ENCODE measurements around the gene ZKSCAN1.

Gene ZKSCAN1

GRCh38 chr7:100089458-100090196 lies 74.2 kb downstream of the ZKSCAN1 start:
- in situ Hi-C loops (cut with HindIII; ENCODE audit: low sequenced_read_pairs) = no loop called here
- no peak for DNase-seq (ENCODE audit: low read depth)

GRCh38 chr7:100090527-100091410 lies 75.4 kb downstream of the ZKSCAN1 start:
- TF ChIP-seq CTCF (IDR thresholded peaks at IDR 0.05; ENCODE audit: low read depth, low read length, missing control alignments) = no peak

More at GRCh38 chr7:100089458-100090196, 74.2 kb downstream of the ZKSCAN1 start:
- TF ChIP-seq CTCF (IDR thresholded peaks at IDR 0.05; ENCODE audit: low read depth, low read length, missing control alignments) = no peak
- peak overlapping the region; percentile 89 for H3K4me3 ChIP-seq (ENCODE audit: low read depth, low read length)

More at GRCh38 chr7:100090527-100091410, 75.4 kb downstream of the ZKSCAN1 start:
- H3K4me3 ChIP-seq (ENCODE audit: low read depth, low read length) = no peak overlapping the region
- in situ Hi-C loops (cut with HindIII; ENCODE audit: low sequenced_read_pairs) = no loop called here
- DNase-seq (ENCODE audit: low read depth) = no peak
